Mesenchymal stem cell (in vitro differentiated cells and primary cell): ENCODE data around the gene ABHD6.

Source experiments
- DNase-seq: peaks from one replicate; pipeline ENCODE4 v3.0.0-alpha.2; 2013
- H2AFZ ChIP-seq: one replicate; pipeline ENCODE4 v1.6.1; 2013; ENCODE audit warnings: low read depth, mild to moderate bottlenecking, control low read depth, inconsistent platforms, low read length, moderate library complexity
- H2AK5ac ChIP-seq: 2 replicates; pipeline ENCODE4 v1.6.1; 2013; ENCODE audit warnings: low read length, moderate library complexity, mild to moderate bottlenecking, inconsistent platforms; ENCODE audit not compliant: severe bottlenecking
- H2BK120ac ChIP-seq: one replicate; pipeline ENCODE4 v1.6.1; 2013; ENCODE audit warnings: low read depth, mild to moderate bottlenecking, inconsistent platforms, low read length, moderate library complexity
- H2BK12ac ChIP-seq, 2 experiments: one replicate each; pipeline ENCODE4 v1.6.1; 2013; ENCODE audit warnings: inconsistent platforms in 2 of 2, low read length in 2 of 2, mild to moderate bottlenecking in 2 of 2, moderate library complexity in 2 of 2, control low read depth in 1 of 2
- H2BK15ac ChIP-seq: one replicate; pipeline ENCODE4 v1.6.1; 2013; ENCODE audit warnings: mild to moderate bottlenecking, low read depth, inconsistent platforms; ENCODE audit not compliant: poor library complexity, severe bottlenecking
- H2BK5ac ChIP-seq: 2 replicates; pipeline ENCODE4 v1.6.1; 2013; ENCODE audit warnings: low read depth, mild to moderate bottlenecking, low read length, control low read depth, inconsistent platforms; ENCODE audit not compliant: poor library complexity, severe bottlenecking
- H3K14ac ChIP-seq, 2 experiments: one replicate each; pipeline ENCODE4 v1.6.1; 2013; ENCODE audit warnings: inconsistent platforms in 2 of 2, low read length in 2 of 2, control low read depth in 1 of 2, mild to moderate bottlenecking in 1 of 2, moderate library complexity in 1 of 2
- H3K18ac ChIP-seq, 2 experiments: one replicate each; pipeline ENCODE4 v1.6.1; 2013; ENCODE audit warnings: inconsistent platforms in 2 of 2, low read length in 2 of 2, control low read depth in 1 of 2, low read depth in 1 of 2, mild to moderate bottlenecking in 1 of 2
- H3K23ac ChIP-seq, 2 experiments: one replicate each; pipeline ENCODE4 v1.6.1; 2013; ENCODE audit warnings: inconsistent platforms in 2 of 2, low read length in 2 of 2, mild to moderate bottlenecking in 2 of 2, moderate library complexity in 2 of 2, control low read depth in 1 of 2
- H3K27ac ChIP-seq: 2 replicates; pipeline ENCODE4 v1.5.1; 2013; ENCODE audit warnings: mild to moderate bottlenecking, moderate library complexity, low read length, control low read depth, inconsistent platforms; ENCODE audit not compliant: poor library complexity, severe bottlenecking
- H3K27me3 ChIP-seq, 2 experiments: 2 replicates each; pipeline versions ENCODE4 v1.6.1 to v1.7.0; 2013; ENCODE audit warnings: low read length in 2 of 2, mild to moderate bottlenecking in 2 of 2, moderate library complexity in 2 of 2, control low read depth in 1 of 2, inconsistent platforms in 1 of 2; ENCODE audit not compliant: control insufficient read depth in 1 of 2, insufficient read depth in 1 of 2
- H3K36me3 ChIP-seq, 2 experiments: 2 replicates each; pipeline versions ENCODE4 v1.6.1 to v1.7.0; 2013; ENCODE audit warnings: low read length in 2 of 2, control low read depth in 1 of 2, inconsistent platforms in 1 of 2, low read depth in 1 of 2, mild to moderate bottlenecking in 1 of 2; ENCODE audit not compliant: insufficient read depth in 2 of 2, control insufficient read depth in 1 of 2
- H3K4ac ChIP-seq, 2 experiments: one replicate each; pipeline ENCODE4 v1.6.1; 2013; ENCODE audit warnings: inconsistent platforms in 2 of 2, low read length in 2 of 2, mild to moderate bottlenecking in 2 of 2, moderate library complexity in 2 of 2, control low read depth in 1 of 2, low read depth in 1 of 2
- H3K4me1 ChIP-seq: 2 replicates; pipeline ENCODE4 v1.6.1; 2013; ENCODE audit warnings: low read depth, low read length, control low read depth; ENCODE audit not compliant: control insufficient read depth, insufficient read depth
- H3K4me2 ChIP-seq: 2 replicates; pipeline ENCODE4 v1.6.1; 2013; ENCODE audit warnings: low read length, mild to moderate bottlenecking, inconsistent platforms; ENCODE audit not compliant: poor library complexity, severe bottlenecking
- H3K4me3 ChIP-seq, 2 experiments: 2 replicates each; pipeline versions ENCODE4 v1.5.1 to v1.7.0; 2013; ENCODE audit warnings: low read length in 2 of 2, mild to moderate bottlenecking in 2 of 2, control low read depth in 1 of 2, low read depth in 1 of 2; ENCODE audit not compliant: insufficient read depth in 1 of 2
- H3K79me1 ChIP-seq: replicated peaks from 2 replicates; pipeline ENCODE4 v1.6.1; 2013; ENCODE audit warnings: mild to moderate bottlenecking, control low read depth, low read length, inconsistent platforms; ENCODE audit not compliant: poor library complexity, severe bottlenecking
- H3K9ac ChIP-seq: 2 replicates; pipeline ENCODE4 v1.7.0; 2013; ENCODE audit warnings: mild to moderate bottlenecking, low read length, moderate library complexity
- H3K9me3 ChIP-seq: 2 replicates; pipeline ENCODE4 v1.7.0; 2013; ENCODE audit warnings: mild to moderate bottlenecking, low read length; ENCODE audit not compliant: control insufficient read depth
- H4K8ac ChIP-seq: one replicate; pipeline ENCODE4 v1.6.1; 2013; ENCODE audit warnings: inconsistent platforms, mild to moderate bottlenecking, low read length, moderate library complexity
- H4K91ac ChIP-seq: one replicate; pipeline ENCODE4 v1.6.1; 2013; ENCODE audit warnings: mild to moderate bottlenecking, low read length, inconsistent platforms
- WGBS: methylation state at CpG from one replicate; pipeline ENCODE4 v1.1.7; 2013; ENCODE audit warnings: mixed read lengths; 5-methylcytosine and 5-hydroxymethylcytosine counted together

The ABHD6 gene

GRCh38 chr3:58207954-58208353 lies 29.6 kb upstream of the ABHD6 start:
- no peak overlapping the region for H4K8ac ChIP-seq
- H3K27me3 ChIP-seq, result peaks cover 0 to 22% of the 10 kb centered on the region in 2 experiments
- H3K18ac ChIP-seq, result no peak overlapping the region
- H3K9ac ChIP-seq, result no peak overlapping the region
- no peaks in the 10 kb centered on the region for H3K79me1 ChIP-seq
- no peak for DNase-seq
- no peak overlapping the region for H2BK12ac ChIP-seq
- no peaks in the 10 kb centered on the region for H3K4me1 ChIP-seq
- H3K23ac ChIP-seq, result no peak overlapping the region
- no peak overlapping the region for H3K27ac ChIP-seq
- no peaks in the 10 kb centered on the region for H3K9me3 ChIP-seq
- H2AK5ac ChIP-seq, result no peak overlapping the region
- H3K4me2 ChIP-seq, result no peak overlapping the region
- no peak overlapping the region for H3K4ac ChIP-seq
- H3K14ac ChIP-seq, result no peak overlapping the region
- H2AFZ ChIP-seq, result no peak overlapping the region
- no peaks in the 10 kb centered on the region for H3K36me3 ChIP-seq
- no peak overlapping the region for H2BK120ac ChIP-seq
- no peak overlapping the region for H2BK15ac ChIP-seq
- no peak overlapping the region for H2BK5ac ChIP-seq
- no peak overlapping the region for H4K91ac ChIP-seq
- H3K4me3 ChIP-seq, result no peak overlapping the region
- WGBS, result 81% methylated on average over 2 of the region's 4 CpGs

GRCh38 chr3:58209933-58210332 lies 27.7 kb upstream of the ABHD6 start:
- no peak overlapping the region for H4K91ac ChIP-seq
- peak overlapping the region; percentile 19 for H3K9ac ChIP-seq
- H3K27ac ChIP-seq, result no peak overlapping the region
- H3K4ac ChIP-seq, result no peak overlapping the region
- H3K14ac ChIP-seq, result no peak overlapping the region
- H2AK5ac ChIP-seq, result no peak overlapping the region
- no peaks in the 10 kb centered on the region for H3K36me3 ChIP-seq
- H2BK12ac ChIP-seq, result no peak overlapping the region
- no peak overlapping the region for H2BK5ac ChIP-seq
- H3K4me3 ChIP-seq, result no peak overlapping the region
- no peak overlapping the region for H2BK120ac ChIP-seq
- H3K18ac ChIP-seq, result no peak overlapping the region
- no peaks in the 10 kb centered on the region for H3K4me1 ChIP-seq
- no peak overlapping the region for H3K23ac ChIP-seq
- H2BK15ac ChIP-seq, result no peak overlapping the region
- DNase-seq, result no peak
- no peak overlapping the region for H4K8ac ChIP-seq
- no peaks in the 10 kb centered on the region for H3K79me1 ChIP-seq
- H3K9me3 ChIP-seq, result no peaks in the 10 kb centered on the region
- peaks cover 0 to 37% of the 10 kb centered on the region in 2 experiments for H3K27me3 ChIP-seq
- WGBS, result 71% methylated on average over 3 of the region's 3 CpGs
- no peak overlapping the region for H2AFZ ChIP-seq
- no peak overlapping the region for H3K4me2 ChIP-seq

DNA sequence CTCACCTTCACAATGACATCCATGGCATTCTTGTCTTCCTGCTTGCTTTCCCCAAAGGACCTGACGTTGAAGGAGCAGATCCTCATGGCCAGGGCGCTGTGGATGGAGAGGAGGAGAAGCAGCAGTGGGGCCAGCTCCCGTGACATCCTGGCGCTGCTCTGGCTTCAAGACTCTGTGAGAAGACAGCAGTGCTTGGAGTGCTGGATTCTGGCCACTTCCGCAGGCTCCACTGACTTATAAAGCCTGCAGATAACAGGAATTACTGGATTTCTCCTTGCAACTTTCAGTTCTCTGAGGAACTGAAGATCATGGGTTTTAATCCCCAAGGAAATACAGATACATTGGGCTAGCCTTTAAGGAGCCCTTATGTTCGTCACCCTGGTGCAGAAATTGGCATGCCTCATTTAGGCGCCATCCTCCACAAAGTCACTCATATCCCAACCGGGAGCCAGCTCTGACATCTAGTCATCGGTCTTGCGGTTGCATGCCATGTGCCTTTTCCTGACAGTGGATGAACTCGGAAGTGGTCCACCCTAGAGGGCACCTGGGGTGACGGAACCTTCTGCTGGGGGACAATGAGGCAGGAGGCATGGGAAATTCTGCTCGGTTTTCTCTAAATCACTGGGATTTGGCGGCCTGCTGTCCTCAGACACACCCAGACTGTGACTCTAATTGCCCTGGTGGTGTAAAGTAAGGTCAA lies 26.7 kb upstream of the ABHD6 start, which contains the start of gene DNASE1L3:
Gene DNASE1L3 (minus strand): TSS at position 212 of the 700 bp plus-strand sequence. CDS start 66 bp downstream, at position 146.
- H2BK120ac ChIP-seq, result no peak within 1 kb of the TSS
- WGBS, result 82% methylated on average over 14 of the region's 14 CpGs
- no peak within 1 kb of the TSS for H2AFZ ChIP-seq
- no peak for DNase-seq
- H3K14ac ChIP-seq, result no peak within 1 kb of the TSS
- no peak within 1 kb of the TSS for H3K4me2 ChIP-seq
- H3K23ac ChIP-seq, result no peak within 1 kb of the TSS
- no peaks in the 10 kb centered on the region for H3K4me1 ChIP-seq
- H4K91ac ChIP-seq, result no peak within 1 kb of the TSS
- no peak within 1 kb of the TSS for H2BK5ac ChIP-seq
- H3K4ac ChIP-seq, result no peak within 1 kb of the TSS
- H4K8ac ChIP-seq, result no peak within 1 kb of the TSS
- H2AK5ac ChIP-seq, result no peak within 1 kb of the TSS
- H3K27me3 ChIP-seq, result peaks cover 0 to 44% of the 10 kb centered on the region in 2 experiments
- H3K79me1 ChIP-seq, result no peaks in the 10 kb centered on the region
- H2BK15ac ChIP-seq, result no peak within 1 kb of the TSS
- H3K36me3 ChIP-seq, result no peaks in the 10 kb centered on the region
- peak within 1 kb of the TSS in 1 of 2 experiments; percentile 43 for H3K4me3 ChIP-seq
- no peak within 1 kb of the TSS for H3K27ac ChIP-seq
- H3K9ac ChIP-seq, result peak within 1 kb of the TSS; percentile 19
- H2BK12ac ChIP-seq, result no peak within 1 kb of the TSS
- H3K9me3 ChIP-seq, result no peaks in the 10 kb centered on the region
- H3K18ac ChIP-seq, result no peak within 1 kb of the TSS

DNA sequence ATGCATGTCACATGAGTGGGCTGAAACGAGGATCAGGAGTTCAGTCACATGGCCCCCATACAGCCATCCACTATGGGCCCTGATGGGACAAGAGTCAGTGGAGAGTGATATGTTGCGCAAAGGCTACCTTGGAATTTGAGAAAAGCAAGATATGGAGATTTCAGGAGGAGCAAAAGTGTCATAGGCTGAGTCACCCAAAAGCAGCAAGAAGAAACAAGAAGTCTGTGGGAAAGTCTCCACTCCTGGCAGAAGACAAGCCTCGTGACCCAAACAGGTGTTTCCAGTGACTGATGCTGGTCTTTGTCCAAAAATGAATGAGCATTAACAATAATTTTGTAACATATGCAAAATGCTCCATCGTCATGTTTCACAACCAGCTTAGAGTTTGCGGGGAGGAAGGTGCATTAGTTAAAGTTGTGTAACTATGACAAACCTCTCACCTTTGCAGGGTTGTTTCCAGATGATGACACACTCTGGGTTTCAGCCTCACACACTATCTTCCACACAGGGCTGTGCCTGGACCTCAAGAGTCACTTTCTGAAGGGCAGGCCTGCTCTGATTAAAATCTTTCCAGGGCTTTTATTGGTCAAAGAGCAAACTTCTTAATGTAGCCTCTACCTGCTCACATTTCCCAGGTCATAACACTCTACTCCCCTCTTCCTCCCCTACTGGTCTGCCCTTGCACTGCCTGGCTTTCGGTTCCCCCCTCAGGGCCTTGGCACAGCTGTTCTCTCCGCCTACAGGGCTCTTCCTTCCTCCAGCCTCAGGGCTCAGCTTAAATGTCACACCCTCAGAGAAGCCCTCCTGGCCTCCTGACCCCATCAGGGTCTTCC lies 22.9 kb upstream of the ABHD6 start:
- Histone ChIP-seq H3K23ac (no peak overlapping the region), H3K27me3 (peaks cover 0 to 39% of the 10 kb centered on the region in 2 experiments), H2AK5ac (no peak overlapping the region), H2BK120ac (no peak overlapping the region), H2AFZ (no peak overlapping the region), H3K18ac (no peak overlapping the region), H4K8ac (no peak overlapping the region), H3K9me3 (no peaks in the 10 kb centered on the region), H2BK5ac (no peak overlapping the region), H3K14ac (no peak overlapping the region), H3K9ac (no peak overlapping the region), H3K4me2 (no peak overlapping the region), H4K91ac (no peak overlapping the region), H3K4ac (no peak overlapping the region), H3K27ac (no peak overlapping the region), H3K36me3 (no peaks in the 10 kb centered on the region), H3K4me3 (no peak overlapping the region), H3K4me1 (peaks cover 6% of the 10 kb centered on the region), H2BK15ac (no peak overlapping the region), H2BK12ac (no peak overlapping the region), H3K79me1 (no peaks in the 10 kb centered on the region)
- 75% methylated on average over 6 of the region's 7 CpGs for WGBS
- DNase-seq, result peak; percentile 33
